Left ventricle myocardium inferior (tissue), 1 donor: ENCODE data around the gene IYD. TPM values are rescaled to one million over a fixed set of nuclear protein-coding genes. Genes with fewer than 3 reads are reported as not detected.

Experiments used
- DNase-seq: peaks from one replicate; pipeline ENCODE4 v3.0.0-alpha.2; 2020
- H3K27ac ChIP-seq: fragments of 200-600 bp; replicated peaks from 2 replicates; pipeline ENCODE4 v1.8.0; 2021
- H3K27me3 ChIP-seq: fragments of 200-600 bp; 2 replicates; pipeline ENCODE4 v1.8.0; 2021; ENCODE audit warnings: low read depth
- H3K36me3 ChIP-seq: fragments of 200-600 bp; 2 replicates; pipeline ENCODE4 v1.8.0; 2021
- H3K4me1 ChIP-seq: fragments of 200-600 bp; 2 replicates; pipeline ENCODE4 v1.8.0; 2021
- H3K4me3 ChIP-seq: fragments of 200-600 bp; 2 replicates; pipeline ENCODE4 v1.8.0; 2021; ENCODE audit warnings: mild to moderate bottlenecking, moderate library complexity
- H3K9me3 ChIP-seq: fragments of 200-600 bp; replicated peaks from 2 replicates; pipeline ENCODE4 v1.8.0; 2021
- intact Hi-C: fragments of 100-400 bp; cut with micrococcal nuclease; formaldehyde crosslinking; loops from one replicate; pipeline ENCODE4 v1.11.0; 2022
- total RNA-seq: library from RNA; stranded (reverse); fragmentation: NEBNext Ultra II Directional; extraction: Animal tissue kit (Norgen Biotek cat#: 25700); gene quantifications from one replicate; pipeline ENCODE4 v1.2.1, GENCODE V29; 2021
- TF ChIP-seq, protein P1 (sequence below): fragments of 200-600 bp; IDR thresholded peaks from 2 replicates; pipeline ENCODE4 v1.8.0; 2021; ENCODE audit warnings: antibody characterized with exemption, mild to moderate bottlenecking, borderline replicate concordance
- donor health status: DM: no; HTN: yes; CAD: no; lungs with severe emphysema.

Gene IYD
- total RNA-seq, 1 donor from 2014 or later: not detected

DNA sequence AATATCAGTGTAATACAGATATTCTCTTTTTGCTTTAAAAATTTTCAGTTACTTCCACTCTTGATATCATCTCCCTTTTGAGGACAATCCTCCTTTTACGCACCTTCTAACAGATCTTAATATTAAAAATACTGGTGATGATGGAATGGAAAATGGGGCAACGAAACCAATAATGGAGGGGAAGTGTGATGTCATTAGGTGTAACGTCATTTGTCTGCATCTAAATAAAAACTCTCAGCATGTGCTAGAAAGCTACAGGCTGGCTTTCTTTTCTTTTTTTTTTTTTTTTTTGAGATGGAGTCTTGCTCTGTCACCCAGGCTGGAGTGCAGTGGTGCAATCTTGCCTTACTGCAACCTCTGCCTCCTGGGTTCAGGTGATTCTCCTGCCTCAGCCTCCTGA, 66.5 kb downstream of the IYD start:
- DNase-seq: no peak
- Histone ChIP-seq H3K27me3 (no peaks in the 10 kb centered on the region), H3K36me3 (no peaks in the 10 kb centered on the region), H3K4me3 (no peak overlapping the region), H3K9me3 (peaks cover 10% of the 10 kb centered on the region), H3K27ac (no peak overlapping the region), H3K4me1 (no peaks in the 10 kb centered on the region)
- intact Hi-C loops: no loop called here
- TF ChIP-seq, protein P1, sequence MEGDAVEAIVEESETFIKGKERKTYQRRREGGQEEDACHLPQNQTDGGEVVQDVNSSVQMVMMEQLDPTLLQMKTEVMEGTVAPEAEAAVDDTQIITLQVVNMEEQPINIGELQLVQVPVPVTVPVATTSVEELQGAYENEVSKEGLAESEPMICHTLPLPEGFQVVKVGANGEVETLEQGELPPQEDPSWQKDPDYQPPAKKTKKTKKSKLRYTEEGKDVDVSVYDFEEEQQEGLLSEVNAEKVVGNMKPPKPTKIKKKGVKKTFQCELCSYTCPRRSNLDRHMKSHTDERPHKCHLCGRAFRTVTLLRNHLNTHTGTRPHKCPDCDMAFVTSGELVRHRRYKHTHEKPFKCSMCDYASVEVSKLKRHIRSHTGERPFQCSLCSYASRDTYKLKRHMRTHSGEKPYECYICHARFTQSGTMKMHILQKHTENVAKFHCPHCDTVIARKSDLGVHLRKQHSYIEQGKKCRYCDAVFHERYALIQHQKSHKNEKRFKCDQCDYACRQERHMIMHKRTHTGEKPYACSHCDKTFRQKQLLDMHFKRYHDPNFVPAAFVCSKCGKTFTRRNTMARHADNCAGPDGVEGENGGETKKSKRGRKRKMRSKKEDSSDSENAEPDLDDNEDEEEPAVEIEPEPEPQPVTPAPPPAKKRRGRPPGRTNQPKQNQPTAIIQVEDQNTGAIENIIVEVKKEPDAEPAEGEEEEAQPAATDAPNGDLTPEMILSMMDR: no peak

DNA sequence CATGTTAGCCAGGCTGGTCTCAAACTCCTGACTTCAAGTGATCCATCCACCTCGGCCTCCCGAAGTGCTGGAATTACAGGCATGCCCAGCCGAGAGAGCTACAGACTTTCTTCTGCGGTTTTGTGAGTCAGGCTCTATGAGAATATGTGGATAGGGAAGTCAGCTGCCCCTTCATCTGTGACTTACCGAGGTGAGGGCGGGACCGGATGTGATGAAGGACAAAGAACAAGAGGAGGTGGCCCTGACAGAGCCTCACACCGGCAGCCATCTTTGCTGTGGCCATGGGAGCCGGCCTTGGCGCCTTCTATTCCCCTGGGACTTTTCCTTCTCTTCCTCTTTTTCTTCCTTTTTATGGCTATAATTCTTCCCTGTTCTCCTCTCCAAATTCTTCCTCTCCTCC, 67.0 kb downstream of the IYD start:
- no peak overlapping the region for H3K27ac ChIP-seq
- H3K27me3 ChIP-seq: no peaks in the 10 kb centered on the region
- intact Hi-C loops: no loop called here
- H3K4me1 ChIP-seq: no peaks in the 10 kb centered on the region
- no peaks in the 10 kb centered on the region for H3K36me3 ChIP-seq
- H3K4me3 ChIP-seq: no peak overlapping the region
- TF ChIP-seq, protein P1: no peak
- H3K9me3 ChIP-seq: peaks cover 15% of the 10 kb centered on the region
- no peak for DNase-seq

DNA sequence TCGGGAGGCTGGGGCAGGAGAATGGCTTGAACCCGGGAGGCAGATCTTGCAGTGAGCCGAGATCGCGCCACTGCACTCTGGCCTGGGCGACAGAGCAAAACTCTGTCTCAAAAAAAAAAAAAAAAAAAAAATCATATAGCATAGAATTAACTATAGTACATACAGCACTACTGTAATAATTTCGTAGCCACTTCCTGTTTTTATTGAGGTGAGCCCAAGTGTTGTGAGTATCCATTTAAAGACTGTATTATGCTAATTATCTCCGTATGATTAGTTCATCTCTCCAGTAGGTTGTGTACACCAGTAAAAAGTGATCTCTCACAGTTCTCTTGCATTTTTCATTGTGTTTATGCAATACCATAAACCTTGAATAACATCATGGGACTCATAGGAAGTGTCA, 70.6 kb downstream of the IYD start:
- Histone ChIP-seq H3K36me3 (no peaks in the 10 kb centered on the region), H3K27ac (no peak overlapping the region), H3K4me1 (no peaks in the 10 kb centered on the region), H3K9me3 (peaks cover 18% of the 10 kb centered on the region), H3K27me3 (no peaks in the 10 kb centered on the region), H3K4me3 (no peak overlapping the region)
- TF ChIP-seq, protein P1: no peak
- intact Hi-C loops: no loop called here
- DNase-seq: no peak

DNA sequence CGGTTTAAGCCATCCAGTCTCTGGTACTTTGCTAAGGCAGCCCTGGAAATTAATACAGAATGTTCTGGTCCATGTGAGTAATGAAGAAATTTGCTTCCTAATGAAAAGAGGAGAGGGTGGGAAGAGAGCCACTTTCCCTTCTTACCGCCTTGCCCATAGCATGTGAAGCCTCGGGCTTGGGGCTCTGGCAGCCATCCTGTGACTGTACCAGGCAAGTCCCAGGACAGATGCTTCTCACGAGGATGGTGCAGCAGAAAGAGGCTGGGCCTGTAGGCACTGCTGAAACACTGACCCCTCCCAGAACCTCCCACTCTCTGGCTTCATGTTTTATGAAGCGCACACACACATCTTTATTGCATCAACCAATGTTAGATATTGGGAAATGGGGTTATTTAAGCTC, 74.8 kb downstream of the IYD start:
- Histone ChIP-seq H3K36me3 (no peaks in the 10 kb centered on the region), H3K27me3 (no peaks in the 10 kb centered on the region), H3K4me3 (no peak overlapping the region), H3K27ac (no peak overlapping the region), H3K9me3 (peaks cover 18% of the 10 kb centered on the region), H3K4me1 (no peaks in the 10 kb centered on the region)
- DNase-seq: no peak
- TF ChIP-seq, protein P1: no peak
- intact Hi-C loops: no loop called here

DNA sequence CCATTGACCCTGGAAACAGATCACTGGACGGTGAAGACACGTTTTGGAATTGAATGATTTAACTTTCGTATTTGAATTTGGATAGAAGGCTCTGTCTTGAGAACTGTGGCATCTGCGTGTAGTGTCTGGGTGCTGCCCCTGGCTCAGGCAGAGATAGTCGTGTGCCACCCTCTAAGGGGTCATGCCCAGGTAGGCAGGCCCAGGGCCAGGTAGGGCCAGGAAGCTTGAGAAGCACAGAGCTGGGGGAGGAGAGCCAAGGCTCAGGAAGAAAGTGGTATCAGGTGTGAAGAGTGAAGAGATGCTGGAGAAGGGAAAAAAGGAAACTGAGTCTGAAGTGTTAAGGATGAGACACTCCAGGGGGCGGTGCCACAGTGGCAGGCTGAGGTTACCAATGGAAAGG, 75.5 kb downstream of the IYD start:
- Histone ChIP-seq H3K27me3 (no peaks in the 10 kb centered on the region), H3K4me3 (no peak overlapping the region), H3K27ac (no peak overlapping the region), H3K9me3 (peaks cover 18% of the 10 kb centered on the region), H3K36me3 (no peaks in the 10 kb centered on the region), H3K4me1 (no peaks in the 10 kb centered on the region)
- intact Hi-C loops: no loop called here
- DNase-seq: no peak
- TF ChIP-seq, protein P1: no peak

DNA sequence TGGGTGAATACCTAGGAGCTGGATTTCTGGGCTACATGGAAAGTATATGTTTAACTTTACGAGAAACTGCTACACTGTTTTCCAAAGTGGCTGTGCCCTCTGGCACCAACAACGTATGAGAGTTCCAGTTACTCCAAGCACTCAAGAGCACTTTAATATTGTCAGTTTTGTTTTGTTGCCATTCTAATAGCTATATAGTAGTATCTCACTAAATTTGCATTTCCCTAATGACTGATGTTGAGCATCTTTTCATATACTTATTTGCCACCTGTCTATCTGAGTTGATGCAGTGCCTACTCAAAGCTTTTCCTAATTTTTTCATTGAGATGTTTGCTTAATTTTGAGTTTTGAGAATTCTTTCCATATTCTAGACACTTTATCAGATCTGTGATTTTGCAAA, 76.7 kb downstream of the IYD start:
- Histone ChIP-seq H3K36me3 (no peaks in the 10 kb centered on the region), H3K9me3 (peaks cover 7% of the 10 kb centered on the region), H3K27ac (no peak overlapping the region), H3K4me3 (no peak overlapping the region), H3K27me3 (no peaks in the 10 kb centered on the region), H3K4me1 (no peaks in the 10 kb centered on the region)
- TF ChIP-seq, protein P1: no peak
- DNase-seq: no peak
- intact Hi-C loops: no loop called here
